ENCODE results near the gene DNAAF1. TPM values are rescaled to one million over a fixed set of nuclear protein-coding genes. Genes with fewer than 3 reads are reported as not detected.

Gene DNAAF1
- total RNA-seq, 6 experiments from 2014 or later, result 0.37 to 5.6 (median 2.1) TPM; not detected in 2

- Histone ChIP-seq H3K4me1 (no peaks in the 10 kb centered on the region), H3K9me3 (no peaks in the 10 kb centered on the region), H3K36me3 (peaks cover 0 to 20% (median 2%) of the 10 kb centered on the region in 4 donors), H3K27me3 (no peaks in the 10 kb centered on the region), H3K27ac (no peak overlapping the region), H3K4me3 (no peak overlapping the region)
- DNase-seq (no peak), ATAC-seq (peak in 1 of 4 donors; percentile 62)
- TF ChIP-seq CTCF (IDR thresholded peaks at IDR 0.05) (no peak), POLR2A (IDR thresholded peaks at IDR 0.05) (no peak)
- intact Hi-C loops (cut with DNase I), result no loop called here
- 49% methylated on average over 5 of the region's 5 CpGs for WGBS (ENCODE audit: insufficient coverage, low coverage, low lambda C conversion rate, missing lambda C conversion rate)
These were observed 41.4 kb upstream of the DNAAF1 start for GRCh38 chr16:84103678-84104077.

GRCh38 chr16:84104231-84104630 is 40.9 kb upstream of the DNAAF1 start:
- H3K4me1 ChIP-seq, result no peaks in the 10 kb centered on the region
- H3K4me3 ChIP-seq, result no peak overlapping the region
- WGBS (ENCODE audit: insufficient coverage, low coverage, low lambda C conversion rate, missing lambda C conversion rate), result 93% methylated on average over 3 of the region's 3 CpGs
- no peak overlapping the region for H3K27ac ChIP-seq
- no peaks in the 10 kb centered on the region for H3K9me3 ChIP-seq
- TF ChIP-seq CTCF (IDR thresholded peaks at IDR 0.05) (no peak), POLR2A (IDR thresholded peaks at IDR 0.05) (no peak)
- no peak for DNase-seq
- H3K36me3 ChIP-seq, result peaks cover 0 to 15% (median 2%) of the 10 kb centered on the region in 4 donors
- intact Hi-C loops (cut with DNase I), result no loop called here
- H3K27me3 ChIP-seq, result no peaks in the 10 kb centered on the region
- no peak for ATAC-seq

GRCh38 chr16:84105301-84105815 is 39.8 kb upstream of the DNAAF1 start:
- no peak overlapping the region for H3K4me3 ChIP-seq
- TF ChIP-seq POLR2A (IDR thresholded peaks at IDR 0.05) (no peak), CTCF (IDR thresholded peaks at IDR 0.05) (no peak)
- ATAC-seq (no peak), DNase-seq (no peak)
- 76% methylated on average over 12 of the region's 12 CpGs for WGBS (ENCODE audit: insufficient coverage, low coverage, low lambda C conversion rate, missing lambda C conversion rate)
- no peaks in the 10 kb centered on the region for H3K9me3 ChIP-seq
- intact Hi-C loops (cut with DNase I), result no loop called here
- no peak overlapping the region for H3K27ac ChIP-seq
- H3K4me1 ChIP-seq, result no peaks in the 10 kb centered on the region
- no peaks in the 10 kb centered on the region for H3K27me3 ChIP-seq
- peaks cover 0 to 11% (median 2%) of the 10 kb centered on the region in 4 donors for H3K36me3 ChIP-seq

GRCh38 chr16:84105948-84106740 is 39.0 kb upstream of the DNAAF1 start:
- Histone ChIP-seq H3K36me3 (peaks cover 0 to 8% (median 2%) of the 10 kb centered on the region in 4 donors), H3K27ac (no peak overlapping the region), H3K4me1 (no peaks in the 10 kb centered on the region), H3K4me3 (no peak overlapping the region), H3K9me3 (no peaks in the 10 kb centered on the region), H3K27me3 (no peaks in the 10 kb centered on the region)
- 84% methylated on average over 10 of the region's 13 CpGs for WGBS (ENCODE audit: insufficient coverage, low coverage, low lambda C conversion rate, missing lambda C conversion rate)
- intact Hi-C loops (cut with DNase I), result no loop called here
- no peak for ATAC-seq
- TF ChIP-seq CTCF (IDR thresholded peaks at IDR 0.05), result no peak
- no peak for TF ChIP-seq POLR2A (IDR thresholded peaks at IDR 0.05)
- DNase-seq, result no peak
